SK-N-SH (cell line): ENCODE results near the gene LRCOL1. TPM values are rescaled to one million over a fixed set of nuclear protein-coding genes. Genes with fewer than 3 reads are reported as not detected.
A peak's percentile ranks its signal among the peaks of the same experiment; 100 is the strongest.

Source experiments
- CTCF ChIA-PET: fragments of 300-600, 350-600 bp; formaldehyde crosslinking; extraction: SDS; loops from one replicate; lab custom pipeline; 2021; lab: Yijun Ruan, JAX
- POLR2A ChIA-PET: fragments of 350-600 bp; sonication (Branson Sonifier 250); formaldehyde crosslinking; extraction: SDS; loops from one replicate; lab custom pipeline; 2020; ENCODE audit warnings: antibody characterized with exemption, inconsistent platforms; lab: Yijun Ruan, JAX
- DNase-seq: peaks from one replicate; pipeline ENCODE4 v3.0.0; 2012
- H2AFZ ChIP-seq: fragments of 200-600 bp; sonication (generic); 2 replicates; pipeline ENCODE4 v1.8.1; 2016; ENCODE audit warnings: antibody characterized with exemption, mild to moderate bottlenecking, low read depth
- H3F3A ChIP-seq: fragments of 200-600 bp; sonication (generic); replicated peaks from 2 replicates; pipeline ENCODE3; 2016; ENCODE audit warnings: antibody characterized with exemption, mild to moderate bottlenecking; ENCODE audit not compliant: insufficient read depth
- H3K27ac ChIP-seq, 2 experiments: fragments of 200-500 bp in 1 of 2; fragments of 200-600 bp in 1 of 2; sonication (Bioruptor generic) in 1 of 2; sonication (generic), shearing (Covaris generic) in 1 of 2; 2 replicates each; pipeline versions ENCODE4 v1.5.1 to v1.6.1; 2014 to 2016; ENCODE audit warnings: low read depth in 2 of 2, inconsistent platforms in 1 of 2, low read length in 1 of 2, mild to moderate bottlenecking in 1 of 2, mixed read lengths in 1 of 2
- H3K27me3 ChIP-seq: fragments of 200-600 bp; sonication (generic), shearing (Covaris generic); 2 replicates; pipeline ENCODE4 v1.6.1; 2016; ENCODE audit warnings: mixed run types; ENCODE audit not compliant: insufficient read depth
- H3K36me3 ChIP-seq, 2 experiments: fragments of 200-500 bp in 1 of 2; fragments of 200-600 bp in 1 of 2; sonication (Bioruptor generic) in 1 of 2; sonication (generic) in 1 of 2; replicated peaks in 1 of 2; 2 replicates each; pipeline versions ENCODE3 to v1.5.1; 2014 to 2016; ENCODE audit warnings: low read length in 1 of 2, mild to moderate bottlenecking in 1 of 2; ENCODE audit not compliant: insufficient read depth in 2 of 2, control insufficient read depth in 1 of 2
- H3K4me1 ChIP-seq, 2 experiments: fragments of 200-500 bp in 1 of 2; fragments of 200-600 bp in 1 of 2; sonication (Bioruptor generic) in 1 of 2; sonication (generic), shearing (Covaris generic) in 1 of 2; 2 replicates each; pipeline versions ENCODE4 v1.5.1 to v1.6.1; 2014 to 2016; ENCODE audit warnings: low read depth in 1 of 2, low read length in 1 of 2, mixed run types in 1 of 2; ENCODE audit not compliant: insufficient read depth in 2 of 2, control insufficient read depth in 1 of 2
- H3K4me2 ChIP-seq: fragments of 200-600 bp; sonication (generic), shearing (Covaris generic); 2 replicates; pipeline ENCODE4 v1.6.1; 2017; ENCODE audit warnings: mixed run types
- H3K4me3 ChIP-seq, 2 experiments: fragments of 200-500 bp in 1 of 2; fragments of 200-600 bp in 1 of 2; sonication (Bioruptor generic) in 1 of 2; sonication (generic), shearing (Covaris generic) in 1 of 2; 2 replicates each; pipeline versions ENCODE4 v1.5.1 to v1.8.1; 2014 to 2016; ENCODE audit warnings: low read depth in 2 of 2, inconsistent platforms in 1 of 2, low read length in 1 of 2, mild to moderate bottlenecking in 1 of 2, mixed read lengths in 1 of 2, moderate library complexity in 1 of 2
- H3K79me2 ChIP-seq: fragments of 200-600 bp; sonication (generic); 2 replicates; pipeline ENCODE4 v1.8.1; 2017; ENCODE audit warnings: mild to moderate bottlenecking; ENCODE audit not compliant: insufficient read depth
- H3K9ac ChIP-seq: fragments of 200-600 bp; sonication (generic); 2 replicates; pipeline ENCODE4 v1.6.1; 2017; ENCODE audit warnings: mixed run types
- H3K9me2 ChIP-seq: fragments of 200-600 bp; sonication (generic); 2 replicates; pipeline ENCODE4 v1.6.1; 2017; ENCODE audit warnings: mixed run types
- H3K9me3 ChIP-seq: fragments of 200-600 bp; sonication (generic); 2 replicates; pipeline ENCODE4 v1.6.1; 2017; ENCODE audit warnings: mixed run types, mild to moderate bottlenecking, moderate library complexity
- H4K20me1 ChIP-seq: fragments of 200-600 bp; sonication (generic); 2 replicates; pipeline ENCODE4 v1.6.1; 2017; ENCODE audit warnings: mild to moderate bottlenecking, mixed run types; ENCODE audit not compliant: insufficient read depth
- CHD2 ChIP-seq: fragments of 150-350 bp; IDR thresholded peaks from 2 replicates; pipeline ENCODE4 v1.6.1; 2018; ENCODE audit warnings: low read length; ENCODE audit not compliant: partially characterized antibody
- CTCF ChIP-seq: fragments of 200-600 bp; sonication (generic); IDR thresholded peaks from 2 replicates; pipeline ENCODE4 v1.6.1; 2017; ENCODE audit warnings: antibody characterized with exemption, mild to moderate bottlenecking, moderate library complexity
- ELF1 ChIP-seq: IDR thresholded peaks from 2 replicates; pipeline ENCODE4 v1.4.0; 2012
- EZH2phosphoT487 ChIP-seq: fragments of 200-600 bp; sonication (generic); IDR thresholded peaks from 2 replicates; pipeline ENCODE4 v1.6.1; 2017; ENCODE audit warnings: low read depth, mixed run types, mild to moderate bottlenecking, antibody characterized with exemption, moderate library complexity, borderline replicate concordance
- FOSL2 ChIP-seq: IDR thresholded peaks from 2 replicates; pipeline ENCODE4 v1.4.0; 2012; ENCODE audit warnings: low read depth, mild to moderate bottlenecking, moderate library complexity, borderline replicate concordance
- FOXM1 ChIP-seq: IDR thresholded peaks from 2 replicates; pipeline ENCODE4 v1.4.0; 2012; ENCODE audit warnings: low read depth, mild to moderate bottlenecking
- GABPA ChIP-seq: IDR thresholded peaks from 2 replicates; pipeline ENCODE4 v1.4.0; 2012; ENCODE audit warnings: low read depth, mild to moderate bottlenecking
- JUND ChIP-seq: IDR thresholded peaks from 2 replicates; pipeline ENCODE4 v1.4.0; 2012
- MAX ChIP-seq: IDR thresholded peaks from 2 replicates; pipeline ENCODE4 v1.4.0; 2012; ENCODE audit warnings: low read depth
- MXI1 ChIP-seq: IDR thresholded peaks from 2 replicates; pipeline ENCODE4 v1.6.1; 2012; ENCODE audit warnings: mild to moderate bottlenecking, low read depth, low read length, improper control_type of control experiment
- NFIC ChIP-seq: IDR thresholded peaks from 2 replicates; pipeline ENCODE4 v1.4.0; 2012; ENCODE audit warnings: borderline replicate concordance
- RAD21 ChIP-seq: IDR thresholded peaks from 2 replicates; pipeline ENCODE4 v1.6.1; 2012; ENCODE audit warnings: mild to moderate bottlenecking, low read length
- REST ChIP-seq: IDR thresholded peaks from 2 replicates; pipeline ENCODE4 v1.6.1; 2012; ENCODE audit warnings: mild to moderate bottlenecking, low read depth, low read length, moderate library complexity
- SMC3 ChIP-seq: IDR thresholded peaks from 2 replicates; pipeline ENCODE4 v1.6.1; 2012; ENCODE audit warnings: low read depth, low read length, improper control_type of control experiment
- TAF1 ChIP-seq: IDR thresholded peaks from 2 replicates; pipeline ENCODE4 v1.6.1; 2012; ENCODE audit warnings: low read depth, mild to moderate bottlenecking, low read length, moderate library complexity, borderline replicate concordance
- YY1 ChIP-seq: IDR thresholded peaks from 2 replicates; pipeline ENCODE4 v1.4.0; 2012; ENCODE audit warnings: low read depth, mild to moderate bottlenecking
- WGBS: methylation state at CpG from one replicate; pipeline ENCODE4 v1.1.6; 2017; ENCODE audit warnings: low lambda C conversion rate; 5-methylcytosine and 5-hydroxymethylcytosine counted together
- polyA plus RNA-seq, 3 experiments: library from polyadenylated mRNA; depleted of rRNA; stranded (reverse); fragments of >200 nt; gene quantifications; 2 replicates each; pipeline ENCODE4 v1.2.3, GENCODE V29; 2012

Gene LRCOL1
- polyA plus RNA-seq, 1 of the 3 experiments (the other 2 are of a cell fraction), result 1.1 TPM

DNA sequence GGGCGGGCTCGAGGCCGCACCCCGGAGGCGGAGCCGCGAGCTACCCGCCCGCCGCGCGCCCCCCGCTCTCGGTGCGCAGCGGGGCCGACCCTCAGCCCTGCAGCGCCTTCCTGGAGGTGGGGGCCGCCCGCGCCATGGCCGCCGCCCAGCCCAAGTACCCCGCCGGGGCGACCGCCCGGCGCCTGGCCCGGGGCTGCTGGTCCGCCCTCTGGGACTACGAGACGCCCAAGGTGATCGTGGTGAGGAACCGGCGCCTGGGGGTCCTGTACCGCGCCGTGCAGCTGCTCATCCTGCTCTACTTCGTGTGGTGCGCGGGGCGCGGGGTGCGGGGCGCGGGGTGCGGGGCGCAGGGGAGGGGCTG is 8.3 kb upstream of the LRCOL1 start, which contains the start of gene P2RX2 (continued):
- TF ChIP-seq REST, result no peak
- no peak for TF ChIP-seq ELF1
- no peak for TF ChIP-seq RAD21
- TF ChIP-seq MXI1, result no peak
- TF ChIP-seq EZH2phosphoT487, result no peak
- no peak for TF ChIP-seq GABPA
- TF ChIP-seq FOSL2, result no peak
- TF ChIP-seq MAX, result no peak
- TF ChIP-seq SMC3, result no peak
- TF ChIP-seq TAF1, result no peak
- no peak for TF ChIP-seq NFIC
- TF ChIP-seq JUND, result no peak
- no peak for TF ChIP-seq YY1
- TF ChIP-seq CHD2, result no peak

- Histone ChIP-seq H3K9ac (no peak overlapping the region), H3K36me3 (no peaks in the 10 kb centered on the region), H3F3A (peaks cover 4% of the 10 kb centered on the region), H3K4me2 (no peak overlapping the region; the same call in 1 of the 2 replicates), H3K27me3 (peaks cover 36% of the 10 kb centered on the region), H3K4me3 (no peak overlapping the region; a peak in 1 of 4 replicates), H3K9me2 (no peaks in the 10 kb centered on the region), H3K4me1 (peaks cover 0 to 12% of the 10 kb centered on the region in 2 experiments; a peak in 2 of 4 replicates), H3K27ac (no peak overlapping the region), H3K9me3 (no peaks in the 10 kb centered on the region), H2AFZ (no peak overlapping the region), H3K79me2 (no peaks in the 10 kb centered on the region), H4K20me1 (no peaks in the 10 kb centered on the region)
- peak; percentile 67 for DNase-seq
- TF ChIP-seq FOXM1, result no peak
- 0 out of 2 replicates have a peak, but pooled peaks have one; percentile 55 for TF ChIP-seq MAX
- peak; percentile 8; the same call in 1 of the 2 replicates for TF ChIP-seq EZH2phosphoT487
- TF ChIP-seq FOSL2, result no peak
- TF ChIP-seq CTCF, result no peak
- ChIA-PET POLR2A (interaction anchor here (1.0 kb wide), 1 partner anchor 204 kb away, joined by 3 read pairs; no protein-coding TSS in a partner anchor), CTCF (interaction anchor here (0.8 to 6.2 kb wide), 8 partner anchors 11 to 464 kb away, joined by 3 to 71 read pairs (median 6); no protein-coding TSS in a partner anchor)
- WGBS, result 7% methylated on average over 29 of the region's 51 CpGs
These were observed 7.7 kb upstream of the LRCOL1 start for GRCh38 chr12:132617822-132618682.
